GM18861 (cell line): Measurements from ENCODE around the gene DNAH3.
"Not testable (repeated sequence)": the region's sequence is repeated elsewhere in the genome, so short reads cannot be mapped to it uniquely, and the experiment has no call there.

Experiments used
- ATAC-seq: cut with Tn5 transposase; IDR thresholded peaks from one replicate; pipeline ENCODE4 v1.9.1; 2021; ENCODE audit not compliant: unreplicated experiment

DNAH3 gene

DNA sequence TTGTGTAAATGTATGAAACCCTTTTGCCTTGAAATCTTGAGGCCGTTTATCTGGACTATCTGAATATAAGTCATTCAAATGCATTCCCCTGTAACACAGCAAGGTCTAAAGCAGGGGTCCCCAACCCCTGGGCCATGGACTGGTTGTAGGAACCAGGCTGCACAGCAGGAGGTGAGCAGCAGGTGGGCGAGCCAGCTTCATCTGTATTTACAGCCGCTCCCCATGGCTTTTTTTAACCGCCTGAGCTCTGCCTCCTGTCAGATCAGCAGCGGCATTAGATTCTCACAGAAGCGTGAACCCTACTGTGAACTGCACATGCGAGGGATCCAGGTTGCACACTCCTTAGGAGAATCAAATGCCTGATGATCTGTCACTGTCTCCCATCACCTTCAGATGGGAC lies 24.1 kb downstream of the DNAH3 start:
- ATAC-seq, result no peak

DNA sequence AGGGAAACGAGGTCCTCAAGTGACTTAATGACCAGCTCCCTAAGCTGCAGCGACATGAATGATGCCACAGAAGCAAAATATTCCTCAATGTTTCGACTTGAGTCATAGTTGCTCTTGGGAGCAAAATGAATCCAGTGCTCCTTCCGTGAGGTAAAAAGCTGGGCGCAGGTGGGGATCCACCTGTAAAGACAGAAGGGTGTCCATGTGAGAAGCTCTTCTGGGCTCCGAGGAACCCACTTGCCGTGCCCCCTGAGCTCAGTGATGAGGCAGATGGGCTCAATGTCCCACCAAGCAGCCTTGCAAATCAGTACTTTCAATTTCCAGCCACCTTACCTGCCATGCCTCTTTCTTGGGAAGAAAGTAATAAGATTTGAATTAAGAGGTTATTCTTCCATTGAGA lies 25.5 kb downstream of the DNAH3 start:
- ATAC-seq, result no peak

DNA sequence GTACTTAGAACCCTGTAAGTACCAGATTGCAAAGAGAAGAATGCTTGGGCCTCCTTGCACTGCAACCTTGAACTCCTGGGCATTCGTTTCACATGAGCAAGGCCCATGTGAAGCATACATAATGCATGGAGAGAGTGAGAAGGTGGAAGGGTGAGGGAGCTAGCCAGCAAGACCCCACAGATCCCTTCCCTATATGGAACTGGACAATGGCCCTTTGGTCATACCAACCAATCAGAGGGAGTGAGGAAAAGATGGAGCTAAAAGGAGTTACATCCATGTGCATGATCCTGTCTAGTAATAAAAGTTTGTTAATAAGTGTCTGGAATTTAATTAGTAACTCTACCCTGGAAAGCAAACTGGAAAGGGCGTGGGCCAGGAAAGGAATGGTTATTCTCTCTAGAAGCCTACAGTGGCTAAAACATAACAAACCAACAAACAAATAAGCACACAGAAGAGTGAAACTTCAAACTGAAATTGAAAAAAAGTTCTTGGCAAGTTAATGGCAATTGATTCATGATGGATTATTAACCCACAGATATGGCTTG lies 29.6 kb downstream of the DNAH3 start:
- ATAC-seq, result no peak

DNA sequence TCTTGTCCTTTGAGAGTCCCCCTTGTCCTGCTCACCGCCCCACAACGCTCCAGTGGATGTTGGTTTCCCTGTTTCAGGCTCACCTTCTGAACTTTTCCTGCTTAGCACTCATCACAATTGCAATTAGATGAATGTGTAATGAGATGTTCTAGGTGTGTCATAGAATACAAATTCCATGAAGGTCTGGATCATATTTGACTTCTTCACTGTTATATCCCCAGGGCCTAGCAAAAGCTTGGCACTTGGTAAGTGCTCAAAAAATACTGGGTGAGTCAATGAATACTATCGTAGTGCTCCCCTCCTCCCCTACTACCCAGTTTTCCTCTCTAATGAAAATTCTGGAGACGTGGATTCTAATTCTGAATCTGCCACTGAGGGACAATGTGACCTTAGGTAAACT lies 33.1 kb downstream of the DNAH3 start:
- no peak for ATAC-seq

DNA sequence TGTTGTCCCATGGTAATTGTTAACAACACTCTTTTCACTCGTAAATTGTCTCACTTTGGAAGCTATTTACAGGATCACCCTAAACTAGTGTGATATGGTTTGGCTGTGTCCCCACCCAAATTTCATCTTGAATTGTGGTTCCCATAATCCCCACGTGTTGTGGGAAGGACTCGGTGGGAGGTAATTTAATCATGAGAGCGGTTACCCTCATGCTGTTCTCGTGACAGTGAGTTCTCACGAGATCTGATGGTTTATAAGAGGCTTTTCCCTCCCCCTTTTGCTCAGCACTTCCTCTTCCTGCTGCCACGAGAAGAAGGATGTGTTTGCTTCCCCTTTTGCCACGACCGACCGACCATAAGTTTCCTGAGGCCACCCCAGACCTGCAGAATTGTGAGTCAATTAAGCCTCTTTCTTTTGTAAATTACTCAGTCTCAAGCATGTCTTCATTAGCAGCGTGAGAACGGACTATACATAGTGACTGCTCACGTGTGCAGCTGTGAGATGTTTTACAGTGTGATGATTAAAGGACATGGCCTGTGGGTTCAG lies 34.4 kb downstream of the DNAH3 start:
- ATAC-seq, result no peak

DNA sequence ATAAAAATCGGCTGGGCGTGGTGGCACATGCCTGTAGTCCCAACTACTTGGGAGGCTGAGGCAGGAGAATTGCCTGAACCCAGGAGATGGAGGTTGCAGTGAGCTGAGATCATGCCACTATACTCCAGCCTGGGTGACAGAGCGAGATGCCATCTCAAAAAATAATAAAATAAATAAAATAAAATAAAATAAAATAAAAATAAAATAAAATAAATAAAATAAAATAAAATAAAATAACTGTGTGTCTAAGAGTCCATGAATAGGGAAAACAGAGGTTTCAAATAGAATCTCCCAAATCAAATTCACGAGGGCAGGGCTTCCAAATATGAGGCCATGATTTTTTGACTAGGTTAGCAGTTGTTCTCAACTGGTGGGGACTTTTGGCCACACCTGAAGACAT lies 35.1 kb downstream of the DNAH3 start:
- not testable (repeated sequence) for ATAC-seq

DNA sequence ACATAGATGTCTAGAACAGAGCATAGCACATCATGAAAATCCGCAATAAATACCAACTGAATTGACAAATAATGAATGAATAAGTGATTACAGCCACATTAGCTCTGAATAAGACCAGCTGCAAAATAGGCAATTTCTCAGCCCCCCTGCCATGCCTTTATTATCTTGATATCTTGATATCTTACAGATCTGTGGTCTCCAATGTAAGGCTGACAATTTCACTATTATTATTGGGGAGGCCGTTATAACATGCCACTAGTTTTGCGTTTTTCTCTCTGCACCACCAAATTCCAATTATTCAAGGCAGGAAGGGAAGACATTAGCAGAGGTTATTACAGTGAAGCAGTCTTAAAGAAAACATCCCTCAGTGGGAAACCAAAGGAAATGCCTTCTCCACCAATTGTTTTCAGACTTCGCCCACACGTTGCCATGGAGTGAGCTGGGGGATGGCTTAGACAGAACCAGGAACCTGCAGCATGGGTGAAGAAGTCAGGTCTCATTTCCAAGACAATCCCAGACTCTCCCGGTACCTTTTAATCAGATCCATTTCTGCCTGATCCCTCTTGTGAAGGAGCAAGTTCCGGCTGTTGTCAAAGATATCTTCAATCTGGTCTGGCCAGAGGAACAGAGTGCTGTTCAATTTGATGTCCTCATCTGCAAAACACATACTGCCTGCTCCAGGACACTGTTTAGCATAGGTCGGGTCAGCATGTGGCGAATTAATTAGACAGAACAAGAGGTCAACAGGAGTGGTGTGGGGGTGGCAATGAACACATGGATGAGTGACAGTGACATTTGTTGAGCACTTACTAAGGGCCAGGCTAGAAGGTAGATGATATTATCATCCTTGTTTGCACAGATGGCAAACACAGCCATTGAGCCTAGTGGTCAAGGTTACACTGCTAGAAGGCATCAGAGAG lies 46.4 kb downstream of the DNAH3 start:
- no peak for ATAC-seq

DNA sequence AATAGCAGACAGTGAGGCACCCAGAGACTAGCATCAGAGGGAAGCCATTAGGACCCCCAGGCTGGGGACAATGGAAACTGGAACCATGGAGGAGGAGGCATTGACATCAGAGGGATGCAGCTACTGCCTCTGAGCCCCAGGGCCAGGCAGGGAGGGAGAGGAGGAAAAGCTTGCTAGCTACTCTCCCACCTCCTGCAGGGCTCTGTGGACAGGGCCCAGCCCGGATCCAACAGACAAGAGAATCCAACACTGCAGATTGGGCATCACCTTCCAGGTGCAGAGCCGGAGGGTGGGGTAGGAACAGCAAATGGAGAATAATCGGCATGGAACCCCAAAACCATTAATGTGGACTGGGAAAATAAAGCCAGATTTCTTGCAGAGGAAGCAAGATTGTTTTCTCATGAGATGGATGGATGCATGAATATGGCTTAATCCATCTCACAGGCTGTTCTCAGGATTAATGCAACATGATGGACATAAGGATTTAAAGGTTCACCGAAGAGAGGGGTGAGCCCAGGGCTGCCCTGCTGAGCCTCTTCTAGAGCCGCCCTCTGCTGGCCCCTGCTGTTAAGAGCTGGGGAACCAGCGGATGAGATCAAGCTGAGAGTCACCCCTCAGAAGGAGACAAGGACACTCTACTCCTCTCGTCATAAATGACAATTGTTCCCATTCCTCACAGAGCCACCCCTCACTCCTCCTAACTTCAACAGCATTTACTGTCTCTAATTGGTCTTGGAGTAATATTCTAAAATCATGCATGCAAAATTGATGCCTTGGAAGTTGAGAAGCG lies 48.8 kb downstream of the DNAH3 start:
- ATAC-seq, result no peak

DNA sequence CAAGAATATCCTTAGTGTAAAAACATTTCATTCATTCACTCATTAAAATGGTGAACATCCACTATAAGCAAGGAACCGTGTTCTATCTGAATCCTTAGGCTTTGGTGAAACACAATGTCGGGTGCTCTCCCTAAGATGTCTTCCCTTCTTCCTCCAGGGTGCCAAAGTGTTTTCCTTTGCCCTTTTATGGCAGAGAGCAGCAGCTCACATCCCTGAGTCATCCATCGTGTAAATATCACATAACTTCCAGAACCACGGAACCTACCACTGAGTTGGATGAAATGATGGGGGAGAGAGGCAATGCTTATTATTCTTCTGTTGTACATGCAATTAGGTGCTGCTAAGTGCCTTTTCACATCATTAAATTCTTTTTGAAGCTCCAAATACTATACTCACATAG lies 50.2 kb downstream of the DNAH3 start:
- ATAC-seq, result no peak

DNA sequence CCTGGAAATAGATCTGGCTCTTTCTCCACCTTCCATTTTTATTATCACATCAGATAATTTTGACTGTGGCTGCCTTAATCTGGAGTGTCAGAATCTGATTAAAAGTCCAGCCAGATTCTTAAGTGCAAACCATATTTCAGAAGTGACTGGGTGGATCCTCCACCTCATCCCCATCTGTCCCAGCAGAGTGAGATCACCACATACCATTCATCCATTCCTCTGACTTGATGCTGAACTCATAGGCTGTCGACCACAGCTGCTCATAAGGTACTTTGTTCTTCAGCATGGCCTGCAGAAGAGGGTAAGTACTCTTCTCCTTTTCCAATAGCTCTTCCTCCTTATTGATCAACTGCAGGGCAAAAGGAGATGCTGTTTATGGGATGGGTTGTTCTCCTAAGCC lies 53.5 kb downstream of the DNAH3 start:
- no peak for ATAC-seq

DNA sequence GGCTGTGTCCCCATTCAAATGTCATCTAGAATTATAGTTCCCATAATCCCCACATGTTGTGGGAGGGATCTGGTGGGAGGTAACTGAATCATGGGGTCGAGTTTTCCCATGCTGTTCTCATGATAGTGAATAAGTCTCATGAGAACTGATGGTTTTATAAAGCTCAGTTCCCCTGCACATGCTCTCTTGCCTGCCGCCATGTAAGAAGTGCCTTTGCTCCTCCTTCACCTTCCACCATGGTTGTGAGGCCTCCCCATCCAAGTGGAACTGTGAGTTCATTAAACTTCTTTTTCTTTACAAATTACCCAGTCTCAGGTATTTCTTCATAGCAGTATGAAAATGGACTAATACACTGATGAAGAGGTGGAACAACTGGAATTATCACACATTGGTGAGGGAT lies 55.9 kb downstream of the DNAH3 start:
- not testable (repeated sequence) for ATAC-seq

DNA sequence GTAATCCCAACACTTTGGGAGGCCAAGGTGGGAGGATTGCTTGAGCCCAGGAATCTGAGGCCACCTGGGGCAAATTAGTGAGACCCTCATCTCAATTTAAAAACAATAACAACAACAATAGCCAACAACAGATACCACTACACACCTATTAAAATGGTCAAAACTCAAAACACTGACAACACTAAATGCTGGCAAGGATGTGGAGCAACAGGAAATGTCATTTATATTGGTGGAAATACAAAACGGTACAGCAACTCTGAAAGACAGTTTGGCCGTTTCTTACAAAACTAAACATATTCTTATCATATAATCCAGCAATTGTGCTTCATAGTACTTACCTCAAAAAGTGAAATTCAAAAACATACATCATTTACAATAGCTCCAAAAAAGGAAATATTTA lies 57.7 kb downstream of the DNAH3 start:
- ATAC-seq, result no peak

DNA sequence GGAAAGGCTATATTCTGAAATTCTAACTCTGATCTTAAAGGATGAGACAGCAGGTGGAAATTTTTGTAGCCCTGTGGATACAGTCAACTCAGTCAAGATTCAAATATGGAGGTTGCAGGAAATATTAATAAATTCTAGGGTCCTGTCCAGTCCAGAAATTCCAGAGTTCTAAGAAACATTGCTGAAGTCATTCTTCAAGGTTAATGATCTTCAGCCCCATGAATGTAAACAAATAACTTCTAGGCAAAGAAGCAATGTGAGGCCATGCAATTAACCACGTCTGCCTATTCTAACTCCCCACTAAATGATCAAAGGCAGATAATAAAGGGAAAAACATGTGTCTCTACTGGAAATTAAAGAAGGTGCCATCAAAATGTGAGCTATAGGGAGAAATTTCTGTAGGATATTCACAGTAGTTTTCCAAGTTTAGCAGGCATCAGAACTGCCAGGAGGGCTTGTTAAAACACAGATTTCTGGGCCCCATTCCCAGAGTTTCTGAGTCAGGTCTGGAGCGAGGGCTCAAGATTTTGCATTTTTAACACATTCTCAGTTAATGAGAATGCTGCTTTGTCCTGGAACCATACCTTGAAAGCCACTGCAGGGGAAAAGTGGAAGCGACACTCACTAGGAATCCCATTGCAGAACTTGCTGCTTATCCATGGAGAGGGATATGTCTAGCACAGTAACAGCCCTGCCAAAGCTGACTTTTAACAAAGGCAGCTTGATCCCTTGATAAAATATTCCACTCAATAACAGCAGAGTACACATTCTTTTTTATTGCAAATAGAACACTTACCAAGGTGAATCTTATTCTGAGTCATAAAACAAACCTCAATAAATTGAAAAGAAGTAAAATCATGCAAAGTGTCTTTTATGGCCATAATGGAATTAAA lies 61.8 kb downstream of the DNAH3 start:
- ATAC-seq, result no peak

DNA sequence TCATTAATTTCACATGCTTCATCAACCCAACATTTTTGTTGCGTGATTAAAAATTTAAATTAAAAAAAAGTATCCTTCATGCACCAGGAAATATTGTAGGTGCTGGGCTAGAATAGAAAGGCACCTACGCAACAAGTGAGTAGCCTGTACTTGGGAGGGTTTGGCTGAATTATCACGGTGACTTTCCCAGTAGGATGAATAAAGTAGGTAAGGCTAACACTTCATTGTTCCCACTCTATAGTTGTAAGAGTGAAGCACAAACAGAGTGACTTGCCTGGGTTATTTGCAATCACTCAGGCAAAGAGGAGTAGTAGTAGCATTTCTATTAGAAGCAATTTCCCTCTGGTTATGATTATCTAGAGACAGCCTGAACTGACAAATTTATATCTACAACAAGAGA lies 62.5 kb downstream of the DNAH3 start:
- ATAC-seq, result no peak

DNA sequence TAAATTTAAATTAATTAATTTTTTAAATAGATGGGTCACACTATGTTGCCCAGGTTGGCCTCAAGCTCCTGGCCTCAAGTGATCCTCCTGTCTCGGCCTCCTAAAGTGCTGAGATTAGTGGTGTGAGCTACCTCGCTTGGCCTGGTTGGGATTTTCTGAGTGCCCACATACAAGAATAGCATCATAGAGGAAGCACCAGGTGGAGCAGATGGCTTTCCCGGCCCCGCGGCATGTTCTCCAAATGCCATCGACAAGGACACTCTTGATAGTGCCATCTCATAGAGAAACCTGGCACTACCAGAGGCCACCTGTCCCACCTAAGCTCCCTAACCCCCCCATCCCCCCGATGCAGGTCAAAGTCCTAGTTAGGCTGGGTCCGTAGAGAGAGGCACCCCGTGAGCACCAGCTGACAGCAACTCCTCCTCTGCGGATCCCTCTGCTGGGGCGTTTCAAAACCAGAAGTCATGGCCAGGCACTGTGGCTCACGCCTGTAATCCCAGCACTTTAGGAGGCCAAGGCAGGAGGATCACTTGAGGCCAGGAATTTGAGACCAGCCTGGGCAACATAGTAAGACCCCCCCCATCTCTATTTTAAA lies 65.9 kb downstream of the DNAH3 start:
- no peak for ATAC-seq

DNA sequence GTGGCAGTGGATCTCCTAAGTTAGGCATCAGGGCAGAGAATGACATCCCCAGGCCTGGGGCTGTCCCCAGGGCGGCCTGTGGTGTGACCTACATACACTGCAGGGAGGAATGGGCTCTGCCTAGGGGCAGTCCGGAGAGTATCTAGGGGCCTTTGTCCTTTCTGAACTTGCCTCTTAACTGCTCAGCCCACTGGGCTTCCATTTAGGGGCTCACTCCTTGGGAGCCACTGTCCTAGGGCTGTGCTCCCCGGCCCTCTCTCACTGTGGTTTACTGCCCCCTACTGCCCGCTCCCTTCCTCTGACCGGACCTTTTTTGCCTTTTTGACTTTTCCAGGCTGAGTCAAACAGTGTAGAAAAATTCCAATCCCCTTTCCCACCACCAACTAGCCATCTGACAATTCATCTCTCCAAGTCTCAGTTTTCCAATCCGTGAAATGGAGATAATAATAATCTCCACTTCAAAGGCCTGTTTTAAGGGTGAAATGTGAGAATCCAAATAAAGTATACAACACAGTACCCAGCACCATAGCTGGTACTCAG lies 66.8 kb downstream of the DNAH3 start:
- no peak for ATAC-seq

DNA sequence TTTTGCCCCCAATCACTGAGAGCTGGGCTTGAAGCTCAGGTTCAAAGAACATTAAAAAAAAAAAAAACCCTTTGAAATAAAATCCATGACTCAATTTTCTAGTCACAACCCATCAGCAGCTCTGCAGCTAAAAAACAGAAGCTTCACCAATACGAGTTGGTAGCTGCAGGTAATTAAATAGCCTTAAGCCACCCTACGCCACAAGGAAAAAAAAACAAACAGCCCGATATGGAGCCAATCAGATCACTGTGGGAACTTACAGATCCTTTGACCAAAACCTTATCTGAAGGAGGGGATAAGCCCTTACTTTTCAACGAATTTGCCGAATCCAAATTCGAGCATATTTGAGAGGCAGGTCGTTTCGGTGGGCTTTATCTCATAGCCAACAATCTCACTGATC lies 69.3 kb downstream of the DNAH3 start:
- no peak for ATAC-seq

DNA sequence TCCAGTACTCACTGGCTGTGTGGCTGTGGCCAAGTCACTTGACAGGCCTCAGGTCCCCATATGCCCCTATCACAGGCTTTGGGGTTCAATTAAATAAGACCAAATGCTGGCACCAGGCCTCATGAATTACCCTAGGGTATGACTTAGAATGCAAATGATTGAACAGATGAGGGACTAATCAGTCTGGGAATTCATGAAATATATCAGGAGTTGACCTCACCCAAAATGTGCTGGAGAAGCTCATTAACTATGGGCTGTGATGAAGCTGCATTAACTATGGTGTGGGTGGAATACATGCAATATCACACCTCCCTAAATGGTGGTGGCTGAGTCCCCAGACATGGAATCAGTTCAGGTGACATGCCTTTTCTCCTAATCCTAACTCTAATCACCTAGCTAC lies 72.1 kb downstream of the DNAH3 start:
- no peak for ATAC-seq

DNA sequence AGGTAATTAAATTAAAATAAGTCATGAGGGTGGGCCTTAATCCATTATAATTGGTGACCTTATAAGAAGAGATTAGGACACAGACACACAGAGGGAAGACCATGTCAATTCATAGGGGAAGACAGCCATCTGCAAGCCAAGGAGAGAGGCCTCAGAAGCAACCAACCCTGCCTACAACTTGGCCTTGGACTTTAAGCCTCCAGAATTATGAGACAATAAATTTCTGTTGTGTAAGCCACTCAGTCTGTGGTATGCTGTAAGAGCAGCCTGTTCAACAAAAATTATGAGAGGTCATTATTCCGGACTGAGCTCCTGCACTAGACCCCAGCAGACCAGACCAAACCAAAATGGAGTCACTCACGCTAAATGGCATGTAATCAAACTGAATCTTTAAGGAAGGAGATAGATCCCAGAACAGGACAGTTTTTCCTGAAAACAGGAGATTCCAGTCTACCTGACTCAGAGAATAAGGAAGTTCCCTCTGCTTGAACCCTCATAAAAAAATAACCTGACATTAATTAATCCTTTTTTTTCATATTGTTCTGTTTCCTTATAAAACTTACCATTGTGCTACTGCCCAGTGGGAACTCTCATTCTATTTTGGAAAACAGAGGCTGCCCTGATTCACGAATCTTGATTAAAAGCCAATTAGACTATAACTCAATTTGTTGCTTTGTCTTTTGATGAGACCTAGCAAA lies 74.3 kb downstream of the DNAH3 start:
- no peak for ATAC-seq
